ENCODE measurements around the gene ABHD12B. TPM values are rescaled to one million over a fixed set of nuclear protein-coding genes. Genes with fewer than 3 reads are reported as not detected.

The ABHD12B gene
- total and polyA plus RNA-seq, 2 of the 13 experiments (the other 11 are each of a cell fraction or from before 2014, with no cell fraction given): not detected

DNA sequence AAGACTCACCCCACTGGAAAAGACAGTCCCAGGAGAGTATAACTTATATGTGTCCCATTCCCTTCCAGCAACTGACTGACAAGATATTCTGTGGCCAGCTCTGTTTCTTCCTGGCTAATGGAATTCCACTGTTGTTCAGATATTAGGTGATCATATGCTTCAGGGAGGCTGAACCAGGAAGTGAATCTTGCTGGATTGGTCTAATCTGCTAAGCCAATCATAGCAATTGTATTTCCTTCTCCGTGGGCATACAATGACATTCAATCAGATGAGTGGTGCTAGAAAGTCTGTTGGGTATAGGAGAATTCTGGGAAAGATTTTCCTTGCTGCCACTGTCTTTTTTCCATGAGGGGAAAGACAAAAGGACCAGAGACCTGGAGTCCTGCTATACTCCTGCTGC lies 60.3 kb downstream of the ABHD12B start:
- ATAC-seq: no peak

DNA sequence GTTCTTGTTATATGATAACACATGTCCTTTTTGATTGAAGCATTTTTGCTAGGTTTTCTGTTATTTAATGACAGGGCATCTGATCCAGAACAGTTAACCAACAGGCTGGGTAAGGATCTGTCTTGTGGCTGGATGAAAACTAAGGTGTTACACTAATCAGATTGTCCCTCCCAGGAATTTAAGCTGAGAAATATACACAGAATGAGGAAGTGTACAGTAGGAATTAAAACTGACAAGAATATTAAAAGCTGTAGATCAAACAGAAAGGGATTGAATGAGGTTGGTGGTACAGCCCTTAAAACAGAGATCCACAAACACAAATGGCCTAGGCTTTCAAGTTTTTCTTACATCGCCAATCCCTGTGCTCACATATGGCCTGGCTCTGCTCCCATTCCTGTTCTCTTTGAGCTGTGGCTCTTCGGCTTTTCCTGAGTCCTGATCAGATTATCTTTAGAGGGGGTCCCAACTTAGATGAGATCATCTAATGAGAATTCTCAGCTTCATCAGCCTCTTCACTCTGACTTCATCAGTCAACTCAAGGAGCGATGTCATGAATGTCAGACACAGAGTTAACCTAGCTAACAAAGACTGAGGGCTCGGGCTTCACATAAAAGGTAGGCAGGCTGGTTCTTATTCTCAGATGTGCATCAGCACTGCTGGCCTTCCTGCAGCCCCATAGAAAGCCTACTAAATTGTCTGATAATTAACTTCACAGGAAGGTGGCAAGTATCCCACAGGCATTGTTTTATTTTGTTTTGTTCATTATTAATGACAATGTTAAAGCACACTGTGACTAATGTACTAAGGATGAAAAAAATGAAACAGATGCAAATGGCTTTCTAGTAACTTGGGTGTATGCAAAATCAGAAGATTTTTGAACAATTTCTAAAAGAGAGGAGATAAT lies 61.0 kb downstream of the ABHD12B start:
- no peaks in the 10 kb centered on the region for H3K27me3 ChIP-seq (ENCODE audit: control insufficient read depth in 1 of 2, insufficient read depth in 2 of 2, low read length in 2 of 2)
- no peak overlapping the region for H3K27ac ChIP-seq (ENCODE audit: extremely low read length, insufficient read depth, low read length)
- peaks cover 20 to 53% of the 10 kb centered on the region in 2 experiments for H3K36me3 ChIP-seq (replicated peaks in 1 of 2; ENCODE audit: control insufficient read depth in 1 of 2, insufficient read depth in 2 of 2, low read length in 2 of 2)
- in situ Hi-C loops (cut with HindIII; ENCODE audit: extremely low pct_ligation_motif_present, low pct_unique_long_range_greater_than_20kb) (no loop called here), intact Hi-C loops (cut with micrococcal nuclease; ENCODE audit: unreplicated experiment) (no loop called here)
- 95% methylated on average over 4 of the region's 4 CpGs for WGBS (ENCODE audit: low lambda C conversion rate)
- FAIRE-seq: no peak
- no peak overlapping the region for H3K4me3 ChIP-seq (replicated peaks in 1 of 3; ENCODE audit: insufficient read depth in 1 of 3, low read depth in 2 of 3, low read length in 3 of 3)
- POLR2A ChIA-PET: no interaction called here
- no peak for ATAC-seq
- no peaks in the 10 kb centered on the region for H3K9me3 ChIP-seq (ENCODE audit: low read length)
- peaks cover 3% of the 10 kb centered on the region for H3K79me2 ChIP-seq (ENCODE audit: insufficient read depth, low read length)
- DNase-seq (ENCODE audit: low spot score): no peak
- BruUV-seq (replicated peaks): no TSS peak
- peaks cover 7% of the 10 kb centered on the region; the same call in 1 of the 2 replicates for H4K20me1 ChIP-seq (ENCODE audit: insufficient read depth, low read length)
- H3K4me2 ChIP-seq (ENCODE audit: low read depth, low read length): no peak overlapping the region
- H2AFZ ChIP-seq (ENCODE audit: low read length): no peak overlapping the region
- peaks cover 41% of the 10 kb centered on the region for H3K4me1 ChIP-seq (ENCODE audit: insufficient read depth, low read length)
- no peak overlapping the region for H3K9ac ChIP-seq (ENCODE audit: insufficient read depth, low read depth, low read length)
- CTCF ChIA-PET (ENCODE audit: low intra/inter-chr PET ratio, low total read pairs): no interaction called here
- no peak for TF ChIP-seq ZNF660 (CRISPR knock-in tag; IDR thresholded peaks at IDR 0.05; ENCODE audit: borderline replicate concordance, low read depth)
- TF ChIP-seq ZNF619 (CRISPR knock-in tag; IDR thresholded peaks at IDR 0.05): no peak
- TF ChIP-seq ISL2 (CRISPR knock-in tag; IDR thresholded peaks at IDR 0.05): no peak
- TF ChIP-seq FOXJ3 (CRISPR knock-in tag; IDR thresholded peaks at IDR 0.05; ENCODE audit: borderline replicate concordance): no peak
- TF ChIP-seq ELF4 (CRISPR knock-in tag; IDR thresholded peaks at IDR 0.05; ENCODE audit: borderline replicate concordance): no peak
- no peak for TF ChIP-seq SIN3A (IDR thresholded peaks at IDR 0.05; ENCODE audit: borderline replicate concordance, low read depth, low read length)
- no peak for TF ChIP-seq ZNF782 (CRISPR knock-in tag; IDR thresholded peaks at IDR 0.05; ENCODE audit: borderline replicate concordance)
- TF ChIP-seq TCF7L2 (IDR thresholded peaks at IDR 0.05; ENCODE audit: low read depth, low read length): no peak
- no peak for TF ChIP-seq HDAC2 (CRISPR knock-in tag; IDR thresholded peaks at IDR 0.05)
- TF ChIP-seq ATF1 (CRISPR knock-in tag; IDR thresholded peaks at IDR 0.05): no peak
- no peak for TF ChIP-seq ZSCAN20 (CRISPR knock-in tag; IDR thresholded peaks at IDR 0.05; ENCODE audit: borderline replicate concordance)
- no peak for TF ChIP-seq BORCS8-MEF2B (CRISPR knock-in tag; IDR thresholded peaks at IDR 0.05)
- no peak for TF ChIP-seq MLLT10 (CRISPR knock-in tag; IDR thresholded peaks at IDR 0.05)
- no peak for TF ChIP-seq MIER3 (CRISPR knock-in tag; IDR thresholded peaks at IDR 0.05; ENCODE audit: borderline replicate concordance)
- no peak for TF ChIP-seq RAD21 (CRISPR knock-in tag; IDR thresholded peaks at IDR 0.05)

More for the DNA sequence above, 60.3 kb downstream of the ABHD12B start:
- Histone ChIP-seq H3K4me2 (ENCODE audit: low read depth, low read length) (no peak overlapping the region), H2AFZ (ENCODE audit: low read length) (no peak overlapping the region), H3K9ac (ENCODE audit: insufficient read depth, low read depth, low read length) (no peak overlapping the region), H3K27me3 (ENCODE audit: control insufficient read depth in 1 of 2, insufficient read depth in 2 of 2, low read length in 2 of 2) (no peaks in the 10 kb centered on the region), H3K9me3 (ENCODE audit: low read length) (no peaks in the 10 kb centered on the region), H4K20me1 (ENCODE audit: insufficient read depth, low read length) (peaks cover 7% of the 10 kb centered on the region; the same call in 1 of the 2 replicates), H3K4me1 (ENCODE audit: insufficient read depth, low read length) (peaks cover 34% of the 10 kb centered on the region), H3K79me2 (ENCODE audit: insufficient read depth, low read length) (no peaks in the 10 kb centered on the region), H3K27ac (ENCODE audit: extremely low read length, insufficient read depth, low read length) (no peak overlapping the region), H3K36me3 (replicated peaks in 1 of 2; ENCODE audit: control insufficient read depth in 1 of 2, insufficient read depth in 2 of 2, low read length in 2 of 2) (peaks cover 20 to 58% of the 10 kb centered on the region in 2 experiments), H3K4me3 (replicated peaks in 1 of 3; ENCODE audit: insufficient read depth in 1 of 3, low read depth in 2 of 3, low read length in 3 of 3) (no peak overlapping the region)
- ChIA-PET CTCF (ENCODE audit: low intra/inter-chr PET ratio, low total read pairs) (no interaction called here), POLR2A (no interaction called here)
- FAIRE-seq (no peak), DNase-seq (ENCODE audit: low spot score) (no peak)
- BruUV-seq (replicated peaks): no TSS peak
- intact Hi-C loops (cut with micrococcal nuclease; ENCODE audit: unreplicated experiment): no loop called here
- in situ Hi-C loops (cut with HindIII; ENCODE audit: extremely low pct_ligation_motif_present, low pct_unique_long_range_greater_than_20kb): no loop called here
- WGBS (ENCODE audit: low lambda C conversion rate): 100% methylated on average over 1 of the region's 1 CpG
- TF ChIP-seq, protein P1, sequence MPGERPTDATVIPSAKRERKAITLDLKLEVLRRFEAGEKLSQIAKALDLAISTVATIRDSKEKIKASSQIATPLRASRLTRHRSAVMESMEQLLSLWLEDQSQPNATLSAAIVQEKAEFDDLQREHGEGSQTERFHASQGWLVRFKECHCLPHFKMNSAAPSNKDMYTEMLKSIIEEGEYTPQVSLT (CRISPR knock-in tag; IDR thresholded peaks at IDR 0.05; ENCODE audit: borderline replicate concordance, low read depth): no peak
- TF ChIP-seq NFE2L2 (IDR thresholded peaks at IDR 0.05; ENCODE audit: low read length) (no peak), ZNF709 (CRISPR knock-in tag; IDR thresholded peaks at IDR 0.05) (no peak), ZNF850 (CRISPR knock-in tag; conservative IDR thresholded peaks at IDR 0.05) (no peak), SMARCC2 (IDR thresholded peaks at IDR 0.05) (no peak), ZNF775 (CRISPR knock-in tag; IDR thresholded peaks at IDR 0.05; ENCODE audit: borderline replicate concordance) (no peak), FOXP1 (IDR thresholded peaks at IDR 0.05) (no peak), FOXP1 (CRISPR knock-in tag; IDR thresholded peaks at IDR 0.05) (no peak), SMAD9 (CRISPR knock-in tag; IDR thresholded peaks at IDR 0.05) (no peak), GFI1 (CRISPR knock-in tag; IDR thresholded peaks at IDR 0.05; ENCODE audit: borderline replicate concordance) (no peak), SOX6 (IDR thresholded peaks at IDR 0.05) (no peak), SOX6 (CRISPR knock-in tag; IDR thresholded peaks at IDR 0.05) (no peak), PHF20 (CRISPR knock-in tag; IDR thresholded peaks at IDR 0.05) (no peak)
